ENCODE measurements around the gene MELK.

Gene MELK

DNA sequence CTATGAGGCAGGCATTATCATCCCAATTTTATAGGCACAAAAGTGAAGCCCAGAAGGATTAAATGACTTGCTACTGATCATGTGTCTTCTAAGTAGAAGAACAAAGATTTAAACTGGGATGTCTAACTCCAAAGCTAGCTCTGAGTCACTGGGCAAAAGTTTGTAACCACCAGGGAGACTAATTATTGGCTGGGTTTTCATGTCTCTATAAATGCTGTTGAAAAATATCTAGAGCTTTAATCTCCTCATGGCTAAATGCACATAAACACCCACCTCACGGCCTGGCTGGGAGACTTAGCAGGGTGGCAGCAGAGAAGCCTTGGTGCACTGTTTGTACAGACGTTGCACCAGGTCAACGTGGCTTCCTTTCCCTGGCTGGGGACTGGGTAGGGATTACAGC, 144.6 kb downstream of the MELK start:
- no peak overlapping the region for H2AFZ ChIP-seq (ENCODE audit: low read depth, low read length)
- TF ChIP-seq, protein P1, sequence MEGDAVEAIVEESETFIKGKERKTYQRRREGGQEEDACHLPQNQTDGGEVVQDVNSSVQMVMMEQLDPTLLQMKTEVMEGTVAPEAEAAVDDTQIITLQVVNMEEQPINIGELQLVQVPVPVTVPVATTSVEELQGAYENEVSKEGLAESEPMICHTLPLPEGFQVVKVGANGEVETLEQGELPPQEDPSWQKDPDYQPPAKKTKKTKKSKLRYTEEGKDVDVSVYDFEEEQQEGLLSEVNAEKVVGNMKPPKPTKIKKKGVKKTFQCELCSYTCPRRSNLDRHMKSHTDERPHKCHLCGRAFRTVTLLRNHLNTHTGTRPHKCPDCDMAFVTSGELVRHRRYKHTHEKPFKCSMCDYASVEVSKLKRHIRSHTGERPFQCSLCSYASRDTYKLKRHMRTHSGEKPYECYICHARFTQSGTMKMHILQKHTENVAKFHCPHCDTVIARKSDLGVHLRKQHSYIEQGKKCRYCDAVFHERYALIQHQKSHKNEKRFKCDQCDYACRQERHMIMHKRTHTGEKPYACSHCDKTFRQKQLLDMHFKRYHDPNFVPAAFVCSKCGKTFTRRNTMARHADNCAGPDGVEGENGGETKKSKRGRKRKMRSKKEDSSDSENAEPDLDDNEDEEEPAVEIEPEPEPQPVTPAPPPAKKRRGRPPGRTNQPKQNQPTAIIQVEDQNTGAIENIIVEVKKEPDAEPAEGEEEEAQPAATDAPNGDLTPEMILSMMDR (IDR thresholded peaks at IDR 0.05; ENCODE audit: low read depth, low read length) = no peak
- no peak for TF ChIP-seq EZH2phosphoT487 (IDR thresholded peaks at IDR 0.05; ENCODE audit: low read depth)
- no peaks in the 10 kb centered on the region for H3K79me2 ChIP-seq (ENCODE audit: low read length)
- no peaks in the 10 kb centered on the region for H3K36me3 ChIP-seq (replicated peaks; ENCODE audit: low read depth, low read length)
- no peaks in the 10 kb centered on the region for H3K9me3 ChIP-seq (ENCODE audit: insufficient read depth, low read length)
- H4K20me1 ChIP-seq (ENCODE audit: insufficient read depth, low read length) = no peaks in the 10 kb centered on the region
- no peak overlapping the region for H3K27ac ChIP-seq (ENCODE audit: low read length)
- H3K4me1 ChIP-seq (ENCODE audit: low read length) = peaks cover 4% of the 10 kb centered on the region; the same call in 1 of the 2 replicates
- no peak overlapping the region for H3K4me2 ChIP-seq (ENCODE audit: low read length)
- H3K4me3 ChIP-seq (ENCODE audit: low read length) = no peak overlapping the region
- 0 out of 2 replicates have a peak, but pooled peaks cover under 1% of the 10 kb centered on the region for H3K27me3 ChIP-seq (ENCODE audit: low read depth, low read length)
- no peak overlapping the region for H3K9ac ChIP-seq (ENCODE audit: low read length)

GRCh38 chr9:36718612-36719011, 145.9 kb downstream of the MELK start:
- Histone ChIP-seq H3K4me1 (ENCODE audit: low read length) (peaks cover 10% of the 10 kb centered on the region), H3K27ac (ENCODE audit: low read length) (no peak overlapping the region), H3K36me3 (replicated peaks; ENCODE audit: low read depth, low read length) (no peaks in the 10 kb centered on the region), H3K9ac (ENCODE audit: low read length) (no peak overlapping the region), H3K9me3 (ENCODE audit: insufficient read depth, low read length) (no peaks in the 10 kb centered on the region), H3K79me2 (ENCODE audit: low read length) (no peaks in the 10 kb centered on the region), H4K20me1 (ENCODE audit: insufficient read depth, low read length) (no peaks in the 10 kb centered on the region), H3K4me2 (ENCODE audit: low read length) (no peak overlapping the region), H3K27me3 (ENCODE audit: low read depth, low read length) (peaks cover 7% of the 10 kb centered on the region; the same call in 1 of the 2 replicates), H2AFZ (ENCODE audit: low read depth, low read length) (no peak overlapping the region), H3K4me3 (ENCODE audit: low read length) (no peak overlapping the region)
- TF ChIP-seq, protein P1 (IDR thresholded peaks at IDR 0.05; ENCODE audit: low read depth, low read length) = no peak
- no peak for TF ChIP-seq EZH2phosphoT487 (IDR thresholded peaks at IDR 0.05; ENCODE audit: low read depth)

- Histone ChIP-seq H2AFZ (ENCODE audit: low read depth, low read length) (no peak overlapping the region), H3K4me3 (ENCODE audit: low read length) (no peak overlapping the region), H3K27me3 (ENCODE audit: low read depth, low read length) (peaks cover 7% of the 10 kb centered on the region; the same call in 1 of the 2 replicates), H3K9ac (ENCODE audit: low read length) (no peak overlapping the region), H3K79me2 (ENCODE audit: low read length) (no peaks in the 10 kb centered on the region), H3K27ac (ENCODE audit: low read length) (no peak overlapping the region), H4K20me1 (ENCODE audit: insufficient read depth, low read length) (no peaks in the 10 kb centered on the region), H3K4me2 (ENCODE audit: low read length) (no peak overlapping the region), H3K36me3 (replicated peaks; ENCODE audit: low read depth, low read length) (no peaks in the 10 kb centered on the region), H3K9me3 (ENCODE audit: insufficient read depth, low read length) (no peaks in the 10 kb centered on the region), H3K4me1 (ENCODE audit: low read length) (peaks cover 18% of the 10 kb centered on the region)
- no peak for TF ChIP-seq EZH2phosphoT487 (IDR thresholded peaks at IDR 0.05; ENCODE audit: low read depth)
- TF ChIP-seq, protein P1 (IDR thresholded peaks at IDR 0.05; ENCODE audit: low read depth, low read length) = no peak
Observed at GRCh38 chr9:36720043-36720442, 147.3 kb downstream of the MELK start.

GRCh38 chr9:36721846-36722588, 149.3 kb downstream of the MELK start:
- Histone ChIP-seq H3K27me3 (ENCODE audit: low read depth, low read length) (peaks cover 7% of the 10 kb centered on the region; the same call in 1 of the 2 replicates), H3K27ac (ENCODE audit: low read length) (no peak overlapping the region), H3K9me3 (ENCODE audit: insufficient read depth, low read length) (no peaks in the 10 kb centered on the region), H3K4me2 (ENCODE audit: low read length) (no peak overlapping the region), H3K9ac (ENCODE audit: low read length) (no peak overlapping the region), H2AFZ (ENCODE audit: low read depth, low read length) (no peak overlapping the region), H3K4me3 (ENCODE audit: low read length) (no peak overlapping the region), H3K36me3 (replicated peaks; ENCODE audit: low read depth, low read length) (no peaks in the 10 kb centered on the region), H3K79me2 (ENCODE audit: low read length) (no peaks in the 10 kb centered on the region), H3K4me1 (ENCODE audit: low read length) (peaks cover 18% of the 10 kb centered on the region), H4K20me1 (ENCODE audit: insufficient read depth, low read length) (no peaks in the 10 kb centered on the region)
- TF ChIP-seq EZH2phosphoT487 (IDR thresholded peaks at IDR 0.05; ENCODE audit: low read depth) = no peak
- TF ChIP-seq, protein P1 (IDR thresholded peaks at IDR 0.05; ENCODE audit: low read depth, low read length) = no peak
